Body of pancreas (tissue), 4 donors: Measurements from ENCODE around the gene SLC1A2. TPM values are rescaled to one million over a fixed set of nuclear protein-coding genes. Genes with fewer than 3 reads are reported as not detected.

ENCODE experiments used
- ATAC-seq: fragments of 150-250 bp; one replicate; pipeline ENCODE4 v1.9.1; 2016
- DNase-seq, 4 donors: peaks; one replicate each; pipeline ENCODE4 v3.0.0-alpha.2; 2019
- H3K27ac ChIP-seq, 4 donors: fragments of 200-600 bp; sonication (generic); 1 replicate in 3 of 4; 2 replicates in 1 of 4; pipeline versions ENCODE4 v1.5.1 to v1.6.1; 2016 to 2019; ENCODE audit warnings: mild to moderate bottlenecking in 1 of 4, mixed read lengths in 1 of 4, moderate library complexity in 1 of 4
- H3K27me3 ChIP-seq, 2 donors: fragments of 200-600 bp; sonication (generic); one replicate each; pipeline ENCODE4 v1.6.0; 2016; ENCODE audit warnings: mild to moderate bottlenecking in 1 of 2
- H3K36me3 ChIP-seq, 2 donors: fragments of 200-600 bp; sonication (generic); replicated peaks in 1 of 2; 2 replicates each; pipeline ENCODE4 v1.5.1; 2016; ENCODE audit warnings: low read depth in 2 of 2; ENCODE audit not compliant: insufficient read depth in 1 of 2
- H3K4me1 ChIP-seq: fragments of 200-600 bp; sonication (generic); one replicate; pipeline ENCODE4 v1.6.0; 2016
- H3K4me3 ChIP-seq, 2 donors: fragments of 200-600 bp; sonication (generic); 1 replicate in 1 of 2; 2 replicates in 1 of 2; pipeline ENCODE4 v1.5.1; 2016 to 2019
- H3K9me3 ChIP-seq, 3 donors: fragments of 200-600 bp; sonication (generic); 1 replicate in 2 of 3; 2 replicates in 1 of 3; pipeline ENCODE4 v1.5.1; 2016
- CTCF ChIP-seq, 7 experiments: fragments of 450-650 bp in 4 of 7; fragments of 200-600 bp in 3 of 7; sonication (generic) in 3 of 7; IDR thresholded peaks; one replicate each; pipeline ENCODE4 v1.5.1; 2016 to 2019; ENCODE audit warnings: antibody characterized with exemption in 7 of 7
- POLR2A ChIP-seq, 3 donors: fragments of 450-650 bp; IDR thresholded peaks; one replicate each; pipeline ENCODE4 v1.6.1; 2016; ENCODE audit warnings: antibody characterized with exemption in 3 of 3, mild to moderate bottlenecking in 2 of 3
- WGBS, 2 donors: methylation state at CpG; one replicate each; pipeline ENCODE4 v1.1.5; 2017; 5-methylcytosine and 5-hydroxymethylcytosine counted together
- intact Hi-C: fragments of 100-400 bp; cut with DNase I; formaldehyde crosslinking; loops from one replicate; pipeline ENCODE4 v1.15.1; 2023
- total RNA-seq, 2 donors: library from RNA; depleted of rRNA; stranded (reverse); fragments of >200 nt; gene quantifications; one replicate each; pipeline ENCODE4 v1.1.0, GENCODE V29; 2016

Gene SLC1A2
- total RNA-seq = 10 to 100 TPM; 23.1 to 73.7 TPM

DNA sequence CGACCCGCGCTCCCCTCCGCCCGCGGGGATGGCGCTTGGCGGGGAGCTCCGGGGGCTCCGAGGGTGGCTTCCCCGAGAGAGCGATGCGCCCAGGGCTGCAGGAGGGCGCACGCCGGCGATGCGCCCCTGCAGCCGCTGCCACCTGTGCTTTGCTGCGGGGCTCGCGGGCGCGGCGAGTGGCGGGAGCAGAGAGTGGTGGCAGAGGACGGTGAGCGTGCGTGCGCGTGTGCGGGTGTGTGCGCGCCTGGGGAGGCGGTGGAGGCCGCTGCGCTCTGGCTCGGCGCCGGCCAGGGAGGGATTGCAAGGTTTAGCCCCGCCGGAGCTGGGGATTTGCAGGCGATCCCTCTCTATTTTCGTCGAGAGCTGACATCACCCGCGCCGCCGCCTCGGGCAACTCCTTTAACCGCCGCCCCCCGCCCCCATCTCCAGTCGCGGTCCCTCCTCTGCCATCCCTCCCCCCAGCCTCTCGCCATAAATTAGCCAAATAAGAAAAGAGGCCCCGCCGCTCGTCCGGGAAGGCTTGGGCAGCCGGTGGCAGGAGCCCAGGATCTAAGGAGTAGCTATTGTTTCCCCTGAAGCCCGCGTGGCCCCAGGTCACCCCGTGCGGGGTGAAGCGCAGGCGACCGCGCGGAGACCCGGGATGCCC is at the start of gene SLC1A2:
Gene SLC1A2 (minus strand): TSS at position 375 of the 646 bp plus-strand sequence. CDS start 592 bp downstream, outside the sequence.
- no peak for TF ChIP-seq CTCF (IDR thresholded peaks at IDR 0.05)
- no peak for TF ChIP-seq POLR2A (IDR thresholded peaks at IDR 0.05)
- ATAC-seq = peak; percentile 20
- DNase-seq = peak in 1 of 4 donors; percentile 29
- intact Hi-C loops = no loop called here
- no peak within 1 kb of the TSS for H3K27ac ChIP-seq
- H3K27me3 ChIP-seq = peaks cover 0 to 29% of the 10 kb centered on the region in 2 donors
- H3K36me3 ChIP-seq = no peaks in the 10 kb centered on the region
- no peaks in the 10 kb centered on the region for H3K9me3 ChIP-seq
- H3K4me3 ChIP-seq = peak within 1 kb of the TSS in 1 of 2 donors; percentile 42
- 0 to 2% methylated on average over 3 to 71 of the region's 71 CpGs for WGBS, 2 donors
- peaks cover 26% of the 10 kb centered on the region for H3K4me1 ChIP-seq

DNA sequence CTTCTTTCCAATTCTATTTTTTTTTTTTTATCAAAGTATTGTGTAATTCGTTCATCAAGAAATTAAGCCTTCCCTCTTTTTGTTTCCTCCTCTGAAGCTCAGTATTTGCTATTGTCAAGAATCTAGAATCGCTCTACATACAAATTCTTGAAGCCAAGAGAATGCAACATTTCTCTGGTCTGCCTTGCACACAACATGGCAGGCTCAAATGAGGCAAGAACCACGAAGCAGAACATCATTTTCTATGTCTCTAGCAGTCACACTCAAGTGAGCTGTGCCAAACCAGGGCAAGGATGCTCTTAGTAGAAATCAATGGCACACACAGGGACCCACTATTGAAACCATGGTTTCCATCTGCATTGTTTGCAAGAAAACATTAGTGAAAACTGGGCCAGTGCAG is 46.7 kb upstream of the SLC1A2 start:
- intact Hi-C loops = no loop called here
- Histone ChIP-seq H3K4me3 (no peak overlapping the region), H3K27me3 (no peaks in the 10 kb centered on the region), H3K9me3 (no peaks in the 10 kb centered on the region), H3K36me3 (no peaks in the 10 kb centered on the region), H3K27ac (no peak overlapping the region), H3K4me1 (no peaks in the 10 kb centered on the region)
- WGBS, 2 donors = 68 to 69% methylated on average over 3 of the region's 3 CpGs
- no peak for TF ChIP-seq CTCF (IDR thresholded peaks at IDR 0.05)
- no peak for TF ChIP-seq POLR2A (IDR thresholded peaks at IDR 0.05)
- DNase-seq (no peak), ATAC-seq (no peak)

GRCh38 chr11:35464308-35464707 is 45.0 kb upstream of the SLC1A2 start:
- ATAC-seq (no peak), DNase-seq (no peak)
- 84 to 92% methylated on average over 1 of the region's 1 CpG for WGBS, 2 donors
- no peak for TF ChIP-seq CTCF (IDR thresholded peaks at IDR 0.05)
- no peak for TF ChIP-seq POLR2A (IDR thresholded peaks at IDR 0.05)
- H3K4me1 ChIP-seq = no peaks in the 10 kb centered on the region
- intact Hi-C loops = no loop called here
- H3K27ac ChIP-seq = no peak overlapping the region
- H3K9me3 ChIP-seq = no peaks in the 10 kb centered on the region
- H3K4me3 ChIP-seq = no peak overlapping the region
- H3K27me3 ChIP-seq = no peaks in the 10 kb centered on the region
- no peaks in the 10 kb centered on the region for H3K36me3 ChIP-seq

- Histone ChIP-seq H3K27ac (no peak overlapping the region), H3K4me1 (no peaks in the 10 kb centered on the region), H3K9me3 (no peaks in the 10 kb centered on the region), H3K4me3 (no peak overlapping the region), H3K27me3 (no peaks in the 10 kb centered on the region), H3K36me3 (no peaks in the 10 kb centered on the region)
- intact Hi-C loops = no loop called here
- ATAC-seq (no peak), DNase-seq (no peak)
- TF ChIP-seq POLR2A (IDR thresholded peaks at IDR 0.05) (no peak), CTCF (IDR thresholded peaks at IDR 0.05) (no peak)
- 74 to 78% methylated on average over 13 of the region's 13 CpGs for WGBS, 2 donors
Observed at GRCh38 chr11:35463331-35463751, 44.0 kb upstream of the SLC1A2 start.
